Esophagus (tissue), 2 donors: ENCODE data around the gene SLC25A11. TPM values are rescaled to one million over a fixed set of nuclear protein-coding genes. Genes with fewer than 3 reads are reported as not detected.

Source experiments
- H3K27ac ChIP-seq, 2 donors: one replicate each; pipeline ENCODE4 v1.5.1; 2013; ENCODE audit warnings: low read depth in 2 of 2, mild to moderate bottlenecking in 2 of 2, inconsistent platforms in 1 of 2, low read length in 1 of 2, moderate library complexity in 1 of 2
- H3K27me3 ChIP-seq, 2 donors: one replicate each; pipeline ENCODE4 v1.6.1; 2013; ENCODE audit warnings: low read length in 2 of 2, control low read depth in 1 of 2, mild to moderate bottlenecking in 1 of 2; ENCODE audit not compliant: insufficient read depth in 2 of 2, control insufficient read depth in 1 of 2
- H3K36me3 ChIP-seq, 2 donors: one replicate each; pipeline ENCODE4 v1.6.1; 2013; ENCODE audit warnings: low read length in 1 of 2; ENCODE audit not compliant: control insufficient read depth in 2 of 2, insufficient read depth in 2 of 2
- H3K4me1 ChIP-seq, 2 donors: one replicate each; pipeline ENCODE4 v1.6.1; 2013; ENCODE audit warnings: low read length in 1 of 2; ENCODE audit not compliant: control insufficient read depth in 2 of 2, insufficient read depth in 2 of 2
- H3K4me3 ChIP-seq, 2 donors: one replicate each; pipeline ENCODE4 v1.5.1; 2013; ENCODE audit warnings: low read length in 2 of 2, mild to moderate bottlenecking in 2 of 2, low read depth in 1 of 2, moderate library complexity in 1 of 2
- H3K9me3 ChIP-seq, 2 donors: one replicate each; pipeline ENCODE4 v1.6.1; 2013; ENCODE audit warnings: mild to moderate bottlenecking in 2 of 2, low read depth in 1 of 2, low read length in 1 of 2, moderate library complexity in 1 of 2; ENCODE audit not compliant: control insufficient read depth in 2 of 2, insufficient read depth in 1 of 2
- WGBS, 2 donors: extraction: QIAGEN DNeasy Blood & Tissue Kit; methylation state at CpG; one replicate each; pipeline ENCODE4 v1.1.7; 2013; 5-methylcytosine and 5-hydroxymethylcytosine counted together
- polyA plus RNA-seq, 2 donors: library from polyadenylated mRNA; stranded (reverse); fragments of 200-250 nt; gene quantifications; one replicate each; pipeline ENCODE4 v1.2.3, GENCODE V29; 2013
- donor health status: healthy with polysubstance abuse.
- donor health status: Bipolar disorder and iron deficiency.

The SLC25A11 gene
- polyA plus RNA-seq, 2 donors = 18.3 to 43.4 TPM

DNA sequence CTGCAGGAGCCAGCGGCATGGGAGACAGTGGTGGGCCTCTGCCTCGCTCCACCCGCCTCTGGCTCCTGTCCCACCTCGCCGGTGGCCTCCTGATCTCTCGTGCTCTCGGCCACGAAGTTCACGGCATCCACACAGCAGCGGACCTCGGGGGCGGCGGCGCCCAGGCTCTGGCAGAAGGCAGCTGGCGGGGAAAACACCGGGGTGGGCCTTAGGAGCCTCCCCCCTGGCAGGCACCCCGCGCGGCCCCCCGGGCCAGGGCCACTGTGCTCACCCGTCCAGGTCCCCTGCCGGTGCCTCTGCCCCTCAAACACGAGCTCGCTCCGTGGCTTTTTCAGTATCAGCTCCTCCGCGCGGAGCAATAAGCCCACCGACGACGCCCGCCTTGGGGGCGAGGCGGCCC is 40.9 kb downstream of the SLC25A11 start:
- Histone ChIP-seq H3K9me3 (peaks cover 0 to 3% of the 10 kb centered on the region in 2 donors), H3K4me3 (peak overlapping the region; percentile 30 to 51), H3K36me3 (peaks cover 14 to 39% of the 10 kb centered on the region in 2 donors), H3K4me1 (peaks cover 0 to 17% of the 10 kb centered on the region in 2 donors), H3K27me3 (no peaks in the 10 kb centered on the region), H3K27ac (no peak overlapping the region)
- 10 to 14% methylated on average over 33 to 34 of the region's 34 CpGs for WGBS, 2 donors

DNA sequence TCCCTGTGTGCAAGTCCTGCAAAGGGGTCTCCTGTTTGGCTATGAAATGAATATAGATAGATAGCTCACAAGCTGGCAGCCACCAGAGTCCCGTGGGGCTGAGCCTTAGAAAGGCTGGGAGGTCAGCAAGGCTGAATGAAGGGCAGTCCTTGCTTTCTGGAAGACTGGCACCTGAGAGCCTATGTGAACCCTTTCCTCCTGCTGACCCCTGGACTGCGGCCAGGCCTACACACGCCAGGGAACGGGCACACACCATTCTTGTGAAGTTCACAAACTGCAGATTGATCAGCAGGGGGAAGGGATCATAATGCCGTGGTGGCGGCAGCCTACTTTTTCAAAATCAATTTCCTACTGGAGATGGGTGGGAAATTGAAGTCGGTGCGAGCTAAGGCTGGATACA is 41.5 kb downstream of the SLC25A11 start:
- Histone ChIP-seq H3K27ac (no peak overlapping the region), H3K27me3 (no peaks in the 10 kb centered on the region), H3K9me3 (peaks cover 0 to 3% of the 10 kb centered on the region in 2 donors), H3K4me1 (peaks cover 0 to 15% of the 10 kb centered on the region in 2 donors), H3K36me3 (peaks cover 19 to 45% of the 10 kb centered on the region in 2 donors), H3K4me3 (no peak overlapping the region)
- 69 to 78% methylated on average over 8 of the region's 8 CpGs for WGBS, 2 donors

DNA sequence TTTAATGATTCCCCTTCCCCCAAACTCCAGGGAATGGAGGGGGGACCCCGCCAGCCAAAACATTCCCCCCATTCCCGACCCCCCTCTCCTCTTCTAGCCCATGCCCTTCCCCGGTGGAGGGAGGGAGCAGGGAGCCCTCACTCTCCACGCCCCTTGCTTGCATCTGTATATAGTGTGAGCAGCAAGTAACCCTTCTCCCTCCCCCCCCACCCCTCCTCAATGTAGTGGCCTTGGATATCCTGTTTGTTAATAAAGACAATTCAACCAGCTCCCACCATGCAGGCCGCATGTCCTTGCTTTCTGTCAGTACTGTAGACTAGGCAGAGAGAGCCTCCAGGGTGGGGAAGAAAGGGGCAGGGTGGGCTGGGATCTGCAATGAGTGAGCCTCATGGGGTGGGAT is 42.1 kb downstream of the SLC25A11 start:
- no peak overlapping the region for H3K27ac ChIP-seq

DNA sequence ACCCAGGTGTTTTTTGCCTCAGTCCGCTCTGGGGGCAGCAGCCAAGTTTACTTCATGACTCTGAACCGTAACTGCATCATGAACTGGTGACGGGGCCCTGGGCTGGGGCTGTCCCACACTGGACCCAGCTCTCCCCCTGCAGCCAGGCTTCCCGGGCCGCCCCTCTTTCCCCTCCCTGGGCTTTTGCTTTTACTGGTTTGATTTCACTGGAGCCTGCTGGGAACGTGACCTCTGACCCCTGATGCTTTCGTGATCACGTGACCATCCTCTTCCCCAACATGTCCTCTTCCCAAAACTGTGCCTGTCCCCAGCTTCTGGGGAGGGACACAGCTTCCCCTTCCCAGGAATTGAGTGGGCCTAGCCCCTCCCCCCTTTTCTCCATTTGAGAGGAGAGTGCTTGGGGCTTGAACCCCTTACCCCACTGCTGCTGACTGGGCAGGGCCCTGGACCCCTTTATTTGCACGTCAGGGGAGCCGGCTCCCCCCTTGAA is 42.6 kb downstream of the SLC25A11 start:
- 68 to 73% methylated on average over 10 of the region's 10 CpGs for WGBS, 2 donors
- Histone ChIP-seq H3K4me3 (no peak overlapping the region), H3K27ac (no peak overlapping the region), H3K9me3 (peaks cover 0 to 3% of the 10 kb centered on the region in 2 donors), H3K4me1 (peaks cover 0 to 9% of the 10 kb centered on the region in 2 donors), H3K36me3 (peaks cover 21 to 56% of the 10 kb centered on the region in 2 donors), H3K27me3 (no peaks in the 10 kb centered on the region)

More for the DNA sequence above, 42.1 kb downstream of the SLC25A11 start:
- Histone ChIP-seq H3K27me3 (no peaks in the 10 kb centered on the region), H3K9me3 (peaks cover 0 to 3% of the 10 kb centered on the region in 2 donors), H3K36me3 (peaks cover 21 to 50% of the 10 kb centered on the region in 2 donors), H3K4me3 (no peak overlapping the region), H3K4me1 (peaks cover 0 to 10% of the 10 kb centered on the region in 2 donors)
- WGBS, 2 donors = 83 to 87% methylated on average over 5 of the region's 5 CpGs

DNA sequence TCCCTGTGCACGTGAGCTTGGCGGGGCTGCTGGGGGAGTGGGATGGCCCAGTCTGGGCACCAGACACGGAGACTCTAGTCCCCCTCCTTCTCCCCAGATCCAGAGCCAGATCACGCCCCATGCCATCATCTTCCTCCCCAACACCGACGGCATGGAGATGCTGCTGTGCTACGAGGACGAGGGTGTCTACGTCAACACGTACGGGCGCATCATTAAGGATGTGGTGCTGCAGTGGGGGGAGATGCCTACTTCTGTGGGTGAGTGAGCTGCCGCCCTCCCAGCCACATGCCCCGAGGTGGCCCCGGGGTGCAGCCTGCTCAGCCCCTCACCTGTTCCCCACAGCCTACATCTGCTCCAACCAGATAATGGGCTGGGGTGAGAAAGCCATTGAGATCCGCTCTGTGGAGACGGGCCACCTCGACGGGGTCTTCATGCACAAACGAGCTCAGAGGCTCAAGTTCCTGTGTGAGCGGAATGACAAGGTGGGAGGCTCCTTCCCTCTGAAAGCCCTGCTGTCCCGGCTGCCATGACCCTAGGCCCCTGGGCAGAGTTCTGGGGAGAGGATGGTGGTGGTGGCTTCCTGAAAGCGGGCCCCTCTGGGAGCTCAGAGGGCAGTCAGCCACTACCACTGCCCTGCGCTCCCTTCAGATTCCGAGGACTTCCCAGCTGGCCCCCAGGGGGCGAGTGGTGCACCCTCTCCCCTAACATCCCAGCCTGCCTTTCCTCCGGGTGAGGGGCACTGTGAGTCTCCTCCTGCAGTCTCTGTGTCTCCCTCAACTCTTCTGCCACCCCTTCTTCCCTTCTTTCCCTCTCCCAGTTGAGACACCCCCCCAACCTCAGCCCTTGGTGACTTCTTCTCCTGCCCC is 43.3 kb downstream of the SLC25A11 start:
- H3K4me1 ChIP-seq = peaks cover 0 to 9% of the 10 kb centered on the region in 2 donors
- no peak overlapping the region for H3K27ac ChIP-seq
- H3K36me3 ChIP-seq = peaks cover 21 to 62% of the 10 kb centered on the region in 2 donors
- no peaks in the 10 kb centered on the region for H3K27me3 ChIP-seq
- peaks cover 0 to 3% of the 10 kb centered on the region in 2 donors for H3K9me3 ChIP-seq
- no peak overlapping the region for H3K4me3 ChIP-seq
- WGBS, 2 donors = 85 to 86% methylated on average over 24 to 27 of the region's 27 CpGs

DNA sequence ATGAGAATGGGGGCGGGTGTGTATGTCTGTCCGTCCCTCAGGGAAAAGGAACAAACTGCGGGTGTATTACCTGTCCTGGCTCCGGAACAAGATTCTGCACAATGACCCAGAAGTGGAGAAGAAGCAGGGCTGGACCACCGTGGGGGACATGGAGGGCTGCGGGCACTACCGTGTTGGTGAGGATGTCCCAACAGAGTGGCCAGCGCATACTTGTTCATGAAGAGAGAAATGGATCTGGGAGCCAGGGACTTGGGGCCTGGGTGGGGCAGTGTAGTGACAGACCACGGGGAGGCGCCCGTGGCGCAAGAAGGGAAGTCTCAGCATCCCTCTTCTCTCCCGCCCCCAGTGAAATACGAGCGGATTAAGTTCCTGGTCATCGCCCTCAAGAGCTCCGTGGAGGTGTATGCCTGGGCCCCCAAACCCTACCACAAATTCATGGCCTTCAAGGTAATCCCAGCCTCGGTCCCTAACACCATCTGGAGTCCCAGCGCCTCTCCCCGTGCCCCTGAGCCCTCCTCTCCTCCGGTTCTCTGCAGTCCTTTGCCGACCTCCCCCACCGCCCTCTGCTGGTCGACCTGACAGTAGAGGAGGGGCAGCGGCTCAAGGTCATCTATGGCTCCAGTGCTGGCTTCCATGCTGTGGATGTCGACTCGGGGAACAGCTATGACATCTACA is 44.1 kb downstream of the SLC25A11 start:
- Histone ChIP-seq H3K27ac (no peak overlapping the region), H3K27me3 (no peaks in the 10 kb centered on the region), H3K4me3 (no peak overlapping the region), H3K9me3 (peaks cover 0 to 3% of the 10 kb centered on the region in 2 donors), H3K36me3 (peaks cover 24 to 70% of the 10 kb centered on the region in 2 donors), H3K4me1 (peaks cover 0 to 9% of the 10 kb centered on the region in 2 donors)
- 74 to 75% methylated on average over 27 of the region's 27 CpGs for WGBS, 2 donors

DNA sequence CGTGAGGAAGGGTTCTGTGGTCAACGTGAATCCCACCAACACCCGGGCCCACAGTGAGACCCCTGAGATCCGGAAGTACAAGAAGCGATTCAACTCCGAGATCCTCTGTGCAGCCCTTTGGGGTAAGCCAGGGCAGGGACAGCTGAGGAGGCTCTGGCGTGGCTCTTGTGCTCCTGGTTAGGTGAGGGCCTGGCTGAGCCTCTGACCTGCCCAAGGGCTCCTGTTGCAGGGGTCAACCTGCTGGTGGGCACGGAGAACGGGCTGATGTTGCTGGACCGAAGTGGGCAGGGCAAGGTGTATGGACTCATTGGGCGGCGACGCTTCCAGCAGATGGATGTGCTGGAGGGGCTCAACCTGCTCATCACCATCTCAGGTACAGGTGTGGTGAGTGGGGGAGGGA is 44.7 kb downstream of the SLC25A11 start:
- 93 to 95% methylated on average over 13 of the region's 13 CpGs for WGBS, 2 donors
- no peak overlapping the region for H3K4me3 ChIP-seq
- H3K27ac ChIP-seq = no peak overlapping the region
- peaks cover 31 to 76% of the 10 kb centered on the region in 2 donors for H3K36me3 ChIP-seq
- no peaks in the 10 kb centered on the region for H3K27me3 ChIP-seq
- H3K9me3 ChIP-seq = peaks cover 0 to 3% of the 10 kb centered on the region in 2 donors
- H3K4me1 ChIP-seq = peaks cover 0 to 9% of the 10 kb centered on the region in 2 donors

DNA sequence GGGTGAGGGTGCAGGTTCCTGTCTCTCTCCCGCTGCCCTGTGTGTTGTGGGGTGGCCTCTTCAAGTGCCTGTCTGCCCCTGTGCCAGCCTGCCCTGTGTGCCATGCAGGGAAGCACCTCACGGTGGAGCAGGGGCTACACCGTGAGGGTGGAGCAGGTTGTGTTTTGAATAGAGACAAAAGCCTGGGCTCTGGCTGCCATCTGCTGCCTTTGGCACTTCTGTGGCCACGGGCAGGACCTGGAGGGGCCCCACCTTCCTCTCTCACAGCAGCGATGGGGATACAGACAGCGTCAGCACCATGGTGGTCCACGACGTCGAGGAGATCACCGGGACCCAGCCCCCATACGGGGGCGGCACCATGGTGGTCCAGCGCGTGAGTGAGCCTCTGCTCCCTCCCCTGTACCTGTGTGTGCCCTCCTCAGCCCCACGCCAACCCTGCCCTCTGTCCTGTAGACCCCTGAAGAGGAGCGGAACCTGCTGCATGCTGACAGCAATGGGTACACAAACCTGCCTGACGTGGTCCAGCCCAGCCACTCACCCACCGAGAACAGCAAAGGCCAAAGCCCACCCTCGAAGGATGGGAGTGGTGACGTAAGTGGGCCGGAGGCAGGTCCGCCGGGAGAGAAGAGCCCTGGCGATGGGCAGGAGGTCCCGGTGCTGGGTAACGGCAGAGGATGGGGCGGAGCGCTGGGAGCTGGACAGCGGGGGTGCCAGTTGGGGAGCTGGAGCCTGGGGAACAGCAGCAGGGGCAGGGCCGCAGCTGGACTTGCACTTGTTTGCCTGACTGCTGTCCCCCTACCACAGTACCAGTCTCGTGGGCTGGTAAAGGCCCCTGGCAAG is 45.9 kb downstream of the SLC25A11 start:
- Histone ChIP-seq H3K9me3 (peaks cover 0 to 3% of the 10 kb centered on the region in 2 donors), H3K27me3 (no peaks in the 10 kb centered on the region), H3K4me1 (peaks cover 0 to 6% of the 10 kb centered on the region in 2 donors), H3K36me3 (peaks cover 34 to 81% of the 10 kb centered on the region in 2 donors), H3K4me3 (no peak overlapping the region), H3K27ac (no peak overlapping the region)
- WGBS, 2 donors = 86% methylated on average over 30 to 31 of the region's 31 CpGs

DNA sequence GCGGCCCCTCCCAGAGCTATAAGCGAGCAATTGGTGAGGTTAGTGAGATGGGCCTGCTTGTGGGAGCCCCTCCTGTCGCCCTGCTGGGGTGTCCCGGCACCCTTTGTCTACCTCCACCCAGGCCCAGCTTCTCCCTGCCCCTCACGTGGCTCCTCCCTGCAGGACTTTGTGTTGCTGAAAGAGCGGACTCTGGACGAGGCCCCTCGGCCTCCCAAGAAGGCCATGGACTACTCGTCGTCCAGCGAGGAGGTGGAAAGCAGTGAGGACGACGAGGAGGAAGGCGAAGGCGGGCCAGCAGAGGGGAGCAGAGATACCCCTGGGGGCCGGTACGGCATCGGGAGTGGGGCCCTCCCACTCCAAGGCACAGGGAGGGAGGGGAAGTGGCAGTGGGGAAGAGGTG is 46.6 kb downstream of the SLC25A11 start:
- Histone ChIP-seq H3K9me3 (peaks cover 0 to 3% of the 10 kb centered on the region in 2 donors), H3K4me1 (no peaks in the 10 kb centered on the region), H3K36me3 (peaks cover 34 to 75% of the 10 kb centered on the region in 2 donors), H3K27me3 (no peaks in the 10 kb centered on the region), H3K4me3 (no peak overlapping the region), H3K27ac (no peak overlapping the region)
- WGBS, 2 donors = 88 to 89% methylated on average over 17 to 18 of the region's 18 CpGs
